RWPE2 (cell line): ENCODE results near the gene FAM200B.
"Not testable (repeated sequence)": the region's sequence is repeated elsewhere in the genome, so short reads cannot be mapped to it uniquely, and the experiment has no call there.

ENCODE experiments used
- ATAC-seq: fragments of 200-7000 bp; cut with Tn5 transposase; 3 replicates; pipeline ENCODE4 v1.9.1; 2021; ENCODE audit warnings: low read depth
- DNase-seq: peaks from one replicate; pipeline ENCODE4 v3.0.0-alpha.2; 2020; ENCODE audit warnings: low spot score
- H3K27ac ChIP-seq: fragments of 450-650 bp; 2 replicates; pipeline ENCODE4 v1.5.1; 2017; ENCODE audit warnings: mild to moderate bottlenecking; ENCODE audit not compliant: poor library complexity, severe bottlenecking
- H3K27me3 ChIP-seq: fragments of 250-450 bp; sonication (Bioruptor Pico); 2 replicates; pipeline ENCODE4 v1.5.1; 2021; ENCODE audit warnings: mild to moderate bottlenecking, moderate library complexity; ENCODE audit not compliant: insufficient read depth, poor library complexity, severe bottlenecking
- H3K36me3 ChIP-seq: fragments of 250-450 bp; sonication (Bioruptor Pico); 2 replicates; pipeline ENCODE4 v1.5.1; 2020; ENCODE audit warnings: low read depth, mild to moderate bottlenecking, moderate library complexity
- H3K4me1 ChIP-seq: fragments of 250-450 bp; sonication (Bioruptor Pico); 2 replicates; pipeline ENCODE4 v1.5.1; 2021; ENCODE audit warnings: mild to moderate bottlenecking, moderate library complexity; ENCODE audit not compliant: insufficient read depth, poor library complexity, severe bottlenecking
- H3K4me3 ChIP-seq: fragments of 250-450 bp; sonication (Bioruptor Pico); 2 replicates; pipeline ENCODE4 v1.5.1; 2021; ENCODE audit warnings: mild to moderate bottlenecking, moderate library complexity; ENCODE audit not compliant: severe bottlenecking
- H3K9me3 ChIP-seq: fragments of 250-450 bp; sonication (Bioruptor Pico); 2 replicates; pipeline ENCODE4 v1.5.1; 2021; ENCODE audit warnings: mild to moderate bottlenecking, moderate library complexity; ENCODE audit not compliant: severe bottlenecking
- TF ChIP-seq, protein P1 (sequence below): fragments of 450-650 bp; IDR thresholded peaks from one replicate; pipeline ENCODE4 v1.5.1; 2017; ENCODE audit warnings: mild to moderate bottlenecking, moderate library complexity; ENCODE audit not compliant: poor library complexity, severe bottlenecking

The FAM200B gene

DNA sequence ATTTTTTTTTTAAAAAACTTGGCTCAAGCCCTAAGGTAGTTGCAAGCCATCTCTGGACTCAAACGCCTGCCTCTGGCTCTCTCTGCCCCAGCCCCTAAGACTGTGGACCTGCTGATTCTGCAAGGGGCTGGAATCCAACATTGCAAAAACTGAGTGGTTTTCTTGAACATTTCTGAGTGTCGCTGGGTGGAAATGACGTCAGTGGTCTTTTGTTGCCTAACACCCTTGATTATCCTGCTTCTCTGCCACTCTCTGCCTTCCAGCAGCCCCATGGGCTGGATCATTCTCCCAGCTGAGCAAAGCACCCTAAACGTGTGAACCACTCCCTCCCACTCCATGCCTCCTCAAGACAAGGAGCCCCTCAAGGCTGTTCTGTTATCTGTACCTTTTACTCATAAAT, 37.9 kb downstream of the FAM200B start:
- H3K4me3 ChIP-seq, result no peak overlapping the region
- H3K9me3 ChIP-seq, result no peaks in the 10 kb centered on the region
- DNase-seq (no peak), ATAC-seq (no peak)
- no peak overlapping the region for H3K27ac ChIP-seq
- peaks cover 3% of the 10 kb centered on the region for H3K4me1 ChIP-seq
- no peaks in the 10 kb centered on the region for H3K36me3 ChIP-seq
- H3K27me3 ChIP-seq, result no peaks in the 10 kb centered on the region
- TF ChIP-seq, protein P1, sequence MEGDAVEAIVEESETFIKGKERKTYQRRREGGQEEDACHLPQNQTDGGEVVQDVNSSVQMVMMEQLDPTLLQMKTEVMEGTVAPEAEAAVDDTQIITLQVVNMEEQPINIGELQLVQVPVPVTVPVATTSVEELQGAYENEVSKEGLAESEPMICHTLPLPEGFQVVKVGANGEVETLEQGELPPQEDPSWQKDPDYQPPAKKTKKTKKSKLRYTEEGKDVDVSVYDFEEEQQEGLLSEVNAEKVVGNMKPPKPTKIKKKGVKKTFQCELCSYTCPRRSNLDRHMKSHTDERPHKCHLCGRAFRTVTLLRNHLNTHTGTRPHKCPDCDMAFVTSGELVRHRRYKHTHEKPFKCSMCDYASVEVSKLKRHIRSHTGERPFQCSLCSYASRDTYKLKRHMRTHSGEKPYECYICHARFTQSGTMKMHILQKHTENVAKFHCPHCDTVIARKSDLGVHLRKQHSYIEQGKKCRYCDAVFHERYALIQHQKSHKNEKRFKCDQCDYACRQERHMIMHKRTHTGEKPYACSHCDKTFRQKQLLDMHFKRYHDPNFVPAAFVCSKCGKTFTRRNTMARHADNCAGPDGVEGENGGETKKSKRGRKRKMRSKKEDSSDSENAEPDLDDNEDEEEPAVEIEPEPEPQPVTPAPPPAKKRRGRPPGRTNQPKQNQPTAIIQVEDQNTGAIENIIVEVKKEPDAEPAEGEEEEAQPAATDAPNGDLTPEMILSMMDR, result no peak

DNA sequence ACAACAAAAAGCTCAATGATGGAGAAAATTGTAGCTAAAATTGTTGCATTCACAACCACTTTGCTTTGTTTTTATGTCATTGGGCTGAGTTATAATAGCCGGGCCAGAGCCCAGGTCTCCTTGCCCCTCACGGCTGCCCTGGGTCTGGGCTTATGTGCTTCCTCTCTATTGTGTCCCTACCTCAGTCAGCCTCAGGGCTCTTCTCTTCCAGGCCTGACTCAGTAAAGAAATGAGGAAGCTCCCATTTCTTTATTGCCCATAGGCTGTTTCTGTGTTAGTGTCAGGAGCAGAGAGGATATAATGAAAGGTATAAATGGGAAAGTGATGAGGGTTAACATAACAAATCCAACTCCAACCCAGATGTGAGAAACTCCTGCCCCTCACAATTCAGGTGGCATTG, 39.2 kb downstream of the FAM200B start:
- DNase-seq (no peak), ATAC-seq (no peak)
- peaks cover 3% of the 10 kb centered on the region for H3K4me1 ChIP-seq
- H3K9me3 ChIP-seq, result no peaks in the 10 kb centered on the region
- TF ChIP-seq, protein P1, result no peak
- no peaks in the 10 kb centered on the region for H3K36me3 ChIP-seq
- no peak overlapping the region for H3K4me3 ChIP-seq
- H3K27ac ChIP-seq, result no peak overlapping the region
- H3K27me3 ChIP-seq, result no peaks in the 10 kb centered on the region

DNA sequence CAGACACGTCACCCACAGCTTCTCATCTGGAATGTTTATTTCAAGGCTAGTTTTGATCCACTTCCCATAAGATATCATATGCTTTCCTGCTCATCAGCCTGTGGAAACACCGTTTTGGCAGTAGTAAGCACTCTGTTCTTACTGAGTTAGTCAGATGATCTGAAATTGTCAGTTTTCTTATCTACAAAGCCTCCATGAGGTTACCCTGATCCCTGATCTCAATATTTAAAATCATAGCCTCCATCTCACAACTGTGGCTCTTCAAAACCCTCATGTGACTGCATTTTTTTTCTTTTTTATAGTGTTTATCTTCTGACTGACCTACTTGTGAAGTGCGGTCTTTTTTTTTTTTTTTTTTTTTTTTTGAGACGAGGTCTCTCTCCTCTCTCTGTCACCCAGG, 44.0 kb downstream of the FAM200B start:
- H3K9me3 ChIP-seq, result no peaks in the 10 kb centered on the region
- H3K36me3 ChIP-seq, result no peaks in the 10 kb centered on the region
- no peaks in the 10 kb centered on the region for H3K27me3 ChIP-seq
- DNase-seq, result no peak
- H3K4me1 ChIP-seq, result no peaks in the 10 kb centered on the region
- no peak overlapping the region for H3K4me3 ChIP-seq
- TF ChIP-seq, protein P1, result no peak
- H3K27ac ChIP-seq, result no peak overlapping the region
- no peak for ATAC-seq

DNA sequence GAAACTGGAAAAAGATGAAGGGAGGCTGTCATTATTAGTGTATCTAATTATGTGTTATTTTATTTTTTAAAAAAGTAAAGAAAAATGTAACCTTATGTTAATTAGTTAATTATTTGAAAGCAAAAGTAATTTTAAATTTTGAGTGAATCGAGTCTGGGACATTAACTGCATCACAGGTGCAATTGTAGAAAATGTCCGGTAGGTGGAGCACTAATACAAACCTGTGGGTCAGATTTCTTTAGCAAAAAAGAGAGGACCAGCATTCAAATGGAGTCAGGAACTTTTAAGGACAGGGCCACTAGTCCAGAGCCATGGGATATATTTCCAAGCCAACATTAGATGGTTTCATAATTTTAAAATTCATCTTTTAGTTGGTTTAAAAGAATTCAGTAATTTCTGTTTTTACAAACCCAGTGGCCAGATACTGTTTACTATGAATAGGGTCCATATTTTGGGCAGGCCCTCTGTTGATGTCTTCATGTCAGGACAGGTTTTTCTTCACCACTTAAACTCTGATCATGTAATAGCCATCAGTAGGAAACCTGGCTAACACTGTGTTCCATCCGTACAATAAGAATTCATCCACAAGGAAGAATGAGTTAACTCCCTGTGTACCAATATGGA, 48.4 kb downstream of the FAM200B start:
- H3K27me3 ChIP-seq, result no peaks in the 10 kb centered on the region
- DNase-seq (no peak), ATAC-seq (peak; percentile 42; the same call in 1 of the 3 replicates)
- no peaks in the 10 kb centered on the region for H3K36me3 ChIP-seq
- H3K27ac ChIP-seq, result no peak overlapping the region
- H3K4me1 ChIP-seq, result no peaks in the 10 kb centered on the region
- TF ChIP-seq, protein P1, result peak; percentile 94
- H3K4me3 ChIP-seq, result no peak overlapping the region
- no peaks in the 10 kb centered on the region for H3K9me3 ChIP-seq

DNA sequence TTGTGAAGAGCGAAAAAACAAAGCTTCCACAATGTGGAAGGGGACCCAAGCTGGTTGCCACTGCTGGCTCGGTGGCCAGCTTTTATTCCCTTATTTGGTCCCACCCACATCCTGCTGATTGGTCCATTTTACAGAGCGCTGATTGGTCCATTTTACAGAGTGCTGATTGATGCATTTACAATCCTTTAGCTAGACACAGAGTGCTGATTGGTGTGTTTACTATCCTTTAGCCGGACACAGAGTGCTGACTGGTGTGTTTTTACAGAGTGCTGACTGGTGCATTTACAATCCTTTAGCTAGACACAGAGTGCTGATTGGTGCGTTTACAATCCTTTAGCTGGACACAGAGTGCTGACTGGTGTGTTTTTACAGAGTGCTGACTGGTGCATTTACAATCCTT, 51.4 kb downstream of the FAM200B start:
- H3K9me3 ChIP-seq, H3K36me3 ChIP-seq, H3K4me3 ChIP-seq: not testable (repeated sequence)

More for the DNA sequence above, 51.4 kb downstream of the FAM200B start:
- not testable (repeated sequence) for DNase-seq, H3K27ac ChIP-seq, H3K27me3 ChIP-seq, H3K4me1 ChIP-seq, ATAC-seq
